ENCODE data around the gene ADD1.
"Not testable (repeated sequence)": the region's sequence is repeated elsewhere in the genome, so short reads cannot be mapped to it uniquely, and the experiment has no call there.

The ADD1 gene

GRCh38 chr4:2934077-2934812 is 90.6 kb downstream of the ADD1 start:
- DNase-seq (ENCODE audit: low read depth) = peak; percentile 35

- DNase-seq (ENCODE audit: low read depth) = peak; percentile 94
Observed at GRCh38 chr4:2934813-2935761, 91.4 kb downstream of the ADD1 start.

DNA sequence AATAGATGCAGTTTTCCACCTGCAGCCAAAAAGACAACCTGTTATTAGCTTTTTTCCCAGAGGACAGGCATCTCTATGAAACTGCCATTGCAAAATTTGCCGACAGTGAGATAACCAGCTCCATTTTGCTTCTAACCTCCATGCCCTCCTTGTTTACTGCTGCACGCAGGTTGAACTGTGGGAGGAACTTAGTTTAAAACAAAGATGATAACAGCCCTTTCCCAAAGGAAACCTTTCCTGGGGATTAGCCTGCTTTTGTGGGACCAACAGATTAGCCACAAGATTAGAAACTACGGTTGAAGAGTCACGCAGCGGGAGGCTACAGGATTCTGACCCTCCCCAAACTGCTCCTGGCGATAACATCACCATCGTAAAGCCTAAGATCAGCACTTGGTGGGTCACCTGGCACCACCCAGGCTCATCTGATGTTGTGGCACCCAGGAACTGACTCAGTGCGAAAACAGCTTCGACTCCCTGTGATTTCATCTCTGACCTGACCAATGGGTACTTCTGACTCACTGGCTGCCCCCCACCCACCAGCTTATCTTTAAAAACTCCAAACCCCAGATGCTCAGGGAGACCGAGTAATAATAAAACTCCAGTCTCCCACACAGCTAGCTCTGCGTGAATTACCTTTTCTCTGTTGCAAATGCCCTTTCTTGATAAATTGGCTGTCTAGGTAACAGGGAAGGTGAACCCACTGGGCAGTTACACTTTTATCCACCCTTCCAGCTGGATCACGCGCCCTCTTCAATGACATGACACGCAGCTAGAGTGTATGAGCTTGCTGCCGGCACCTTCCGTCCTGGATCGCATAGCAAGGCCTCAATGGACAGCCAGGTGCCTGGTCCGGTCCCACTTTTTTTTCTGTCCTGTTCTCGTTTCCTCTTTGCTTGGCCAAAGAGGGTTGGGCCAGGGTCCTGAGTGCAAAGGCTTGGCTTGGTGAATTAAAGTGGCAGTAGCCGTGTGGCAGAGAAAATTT is 92.4 kb downstream of the ADD1 start:
- no peak for DNase-seq (ENCODE audit: low read depth)

DNA sequence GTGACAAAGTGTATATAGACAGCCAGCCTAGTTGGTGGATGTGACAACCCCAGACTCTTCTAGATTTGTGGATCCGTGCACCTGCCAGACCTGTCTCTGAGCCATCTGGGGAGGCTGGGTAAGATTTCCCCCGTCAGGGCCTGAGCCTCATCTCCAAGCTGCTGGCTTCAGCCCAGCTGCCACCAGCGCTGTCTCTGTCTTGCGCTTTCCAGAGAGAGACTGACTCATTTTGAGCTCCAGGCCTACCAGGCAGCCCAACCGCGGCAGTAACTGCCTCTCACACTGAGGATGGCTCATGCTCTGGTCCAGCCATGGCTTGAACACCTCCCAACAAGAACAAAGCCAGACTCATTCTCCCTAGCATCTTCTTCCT is 93.1 kb downstream of the ADD1 start:
- no peak for DNase-seq (ENCODE audit: low read depth)

GRCh38 chr4:2937146-2937857 is 93.7 kb downstream of the ADD1 start:
- no peak for DNase-seq (ENCODE audit: low read depth)

DNA sequence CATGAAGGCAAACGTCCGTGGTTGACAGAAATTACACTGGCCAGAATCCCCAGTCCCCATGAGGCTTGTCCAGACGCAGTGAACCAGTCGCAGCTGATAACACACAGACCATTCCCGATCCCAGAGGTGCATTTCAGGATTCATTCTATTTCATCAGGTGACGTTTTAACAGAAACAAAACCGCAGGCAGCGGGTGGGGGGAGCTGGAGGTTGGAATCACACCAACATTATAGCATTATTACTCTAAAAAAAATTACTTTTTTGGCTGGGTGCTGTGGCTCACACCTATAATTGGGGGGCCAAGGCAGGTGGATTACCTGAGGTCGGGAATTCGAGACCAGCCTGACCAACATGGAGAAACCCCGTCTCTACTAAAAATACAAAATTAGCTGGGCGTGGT is 94.3 kb downstream of the ADD1 start:
- DNase-seq (ENCODE audit: low read depth) = no peak

DNA sequence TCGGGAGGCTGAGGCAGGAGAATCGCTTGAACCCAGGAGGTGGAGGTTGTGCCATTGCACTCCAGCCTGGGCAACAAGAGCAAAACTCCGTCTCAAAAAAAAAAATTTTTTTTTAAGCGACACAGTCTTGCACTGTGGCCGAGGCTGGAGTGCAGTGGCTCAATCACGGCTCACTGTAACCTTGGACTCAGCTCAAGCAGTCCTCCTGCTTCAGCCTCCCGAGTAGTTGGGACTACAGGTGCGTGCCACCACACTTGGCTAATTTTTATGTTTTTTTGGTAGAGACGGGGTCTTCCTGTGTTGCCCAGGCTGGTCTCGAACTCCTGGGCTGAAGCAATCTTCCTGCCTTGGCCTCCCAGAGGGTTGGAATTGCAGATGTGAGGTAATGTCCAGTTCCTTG is 94.8 kb downstream of the ADD1 start:
- not testable (repeated sequence) for DNase-seq (ENCODE audit: low read depth)

GRCh38 chr4:2938906-2939305 is 95.3 kb downstream of the ADD1 start:
- no peak for DNase-seq (ENCODE audit: low read depth)

DNA sequence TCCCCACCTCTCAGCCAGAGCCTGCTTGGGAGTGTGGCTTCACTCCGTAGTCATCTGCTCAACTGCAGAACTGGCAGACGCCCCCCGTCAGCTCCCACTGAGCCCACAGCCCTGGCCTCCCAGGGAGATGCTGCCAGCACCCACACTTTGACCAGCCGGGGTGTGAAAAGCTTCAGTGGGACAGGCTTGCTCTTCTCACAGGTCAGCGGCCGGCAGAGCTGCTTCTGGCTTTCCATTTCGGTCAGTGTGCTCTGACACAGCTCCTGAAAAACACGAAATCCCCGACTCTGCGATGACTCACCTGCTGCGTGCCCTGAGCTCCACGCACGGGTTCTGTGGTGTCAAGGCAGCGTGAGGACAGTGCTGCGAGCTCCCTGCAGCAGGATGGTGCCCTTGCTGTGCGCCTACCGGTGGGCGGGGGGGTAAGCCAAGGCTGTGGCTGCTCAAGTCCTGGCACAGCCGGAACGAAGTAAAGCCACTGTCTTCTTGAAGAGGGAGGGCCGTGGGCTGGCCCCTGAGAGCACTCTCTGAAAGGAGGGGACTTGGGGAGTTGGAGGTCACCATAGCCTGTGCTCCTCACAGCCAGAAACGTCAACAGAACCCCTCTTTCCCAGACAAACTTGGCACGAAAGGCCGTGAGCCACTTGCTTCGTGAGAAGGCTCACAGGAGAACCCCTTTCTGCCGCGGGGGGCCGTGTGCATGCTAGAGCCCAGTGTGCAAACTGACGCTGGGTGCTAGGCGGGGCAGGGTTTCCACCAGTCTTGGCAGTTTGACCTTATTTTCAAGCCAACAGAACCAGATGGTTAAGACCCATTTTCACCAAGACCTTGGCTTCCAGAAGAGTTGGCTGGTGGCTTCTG is 96.0 kb downstream of the ADD1 start:
- DNase-seq (ENCODE audit: low read depth) = no peak

- DNase-seq (ENCODE audit: low read depth) = no peak
Observed at GRCh38 chr4:2940267-2941137, 96.9 kb downstream of the ADD1 start.

- DNase-seq (ENCODE audit: low read depth) = no peak
Observed at GRCh38 chr4:2941138-2942036, 97.7 kb downstream of the ADD1 start.

GRCh38 chr4:2942037-2942531 is 98.4 kb downstream of the ADD1 start:
- no peak for DNase-seq (ENCODE audit: low read depth)

- no peak for DNase-seq (ENCODE audit: low read depth)
Observed at GRCh38 chr4:2942532-2943363, 99.1 kb downstream of the ADD1 start.

DNA sequence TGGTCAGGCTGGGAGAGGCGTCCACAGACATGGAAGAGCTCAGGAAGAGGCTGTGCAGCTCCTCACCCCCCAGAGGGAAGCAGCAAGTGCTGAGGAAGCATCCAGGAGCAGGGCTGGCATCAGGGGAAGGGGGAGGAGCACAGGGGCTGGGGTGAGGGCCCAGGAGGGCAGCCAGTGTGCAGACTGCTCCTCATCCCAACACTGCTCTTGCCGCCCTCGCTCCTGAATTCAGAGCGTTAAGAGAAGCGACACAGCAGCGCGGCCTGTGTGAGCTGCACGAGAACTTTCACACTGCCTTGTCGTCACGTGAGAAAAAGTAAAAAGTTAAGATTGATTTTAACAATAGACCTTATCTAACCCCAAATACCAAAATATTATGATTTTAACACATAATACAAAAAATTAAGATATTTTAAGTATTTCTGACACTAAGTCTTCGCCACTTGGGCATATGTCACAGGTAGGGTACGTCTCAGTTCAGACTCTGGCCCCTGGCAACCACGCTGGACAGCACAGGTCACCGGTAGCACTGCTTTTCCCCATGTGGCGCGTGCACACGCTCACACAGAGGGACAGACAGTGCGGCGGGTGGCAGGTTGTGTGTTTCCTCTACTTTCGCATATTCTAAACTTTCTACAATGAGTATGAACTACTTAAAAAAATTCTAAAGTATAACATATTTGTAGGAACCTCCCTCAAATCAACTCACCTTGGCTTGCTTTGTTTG is 99.9 kb downstream of the ADD1 start:
- no peak for DNase-seq (ENCODE audit: low read depth)

DNA sequence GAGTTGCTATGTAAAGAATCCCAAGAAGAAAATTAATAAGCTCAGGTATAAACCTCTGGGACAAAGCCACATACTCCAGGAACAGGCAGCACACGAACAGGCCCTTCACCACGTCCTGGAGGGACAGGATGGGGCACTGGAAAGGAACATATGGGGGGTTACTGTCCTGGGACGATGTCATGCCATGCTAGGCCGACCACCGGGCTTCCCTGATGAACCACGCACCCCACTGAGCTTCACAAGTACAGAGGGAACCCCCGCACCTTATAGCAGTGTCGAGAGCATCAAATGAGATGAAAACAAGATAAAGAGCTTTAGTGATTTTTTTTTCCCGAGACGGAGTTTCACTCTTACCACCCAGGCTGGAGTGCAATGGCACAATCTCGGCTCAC is 100.4 kb downstream of the ADD1 start:
- DNase-seq (ENCODE audit: low read depth) = no peak

All from activated T-helper 1 cell treated with Interleukin-2 at 50 U/mL for 16 hours (primary cell).